HL-60/S4 treated with phorbol 12-myristate 13-acetate at 8.2 ng/mL for 4 days and 3 days (cell line): ENCODE results near the gene ADAM21.
"Not testable (repeated sequence)": the region's sequence is repeated elsewhere in the genome, so short reads cannot be mapped to it uniquely, and the experiment has no call there.

Source experiments
- in situ Hi-C: fragments of 300-500 bp; cut with MboI; formaldehyde crosslinking; loops from 2 replicates; pipeline ENCODE4 v1.15.0; 2022; ENCODE audit warnings: low sequenced_read_pairs

Gene ADAM21

GRCh38 chr14:70451874-70452273 lies at the start of gene ADAM21:
TSS of gene ADAM21 (plus strand) at chr14:70452174. CDS start at chr14:70457500, 5,326 bp downstream.
- in situ Hi-C loops: no loop called here

GRCh38 chr14:70403335-70403734 lies 48.6 kb upstream of the ADAM21 start:
- in situ Hi-C loops: not testable (repeated sequence)

GRCh38 chr14:70406216-70406615 lies 45.8 kb upstream of the ADAM21 start:
- in situ Hi-C loops: not testable (repeated sequence)

GRCh38 chr14:70407621-70408020 lies 44.4 kb upstream of the ADAM21 start:
- in situ Hi-C loops: no loop called here

- in situ Hi-C loops: no loop called here
Observed at GRCh38 chr14:70415788-70416187, 36.2 kb upstream of the ADAM21 start.

GRCh38 chr14:70416338-70416724 lies 35.6 kb upstream of the ADAM21 start:
- in situ Hi-C loops: no loop called here

GRCh38 chr14:70416725-70417349 lies 35.1 kb upstream of the ADAM21 start, which contains the start of gene SYNJ2BP:
TSS of gene SYNJ2BP (minus strand) at chr14:70417090. CDS start at chr14:70416963, 127 bp downstream.
- in situ Hi-C loops: no loop called here

- in situ Hi-C loops: not testable (repeated sequence)
Observed at GRCh38 chr14:70419270-70419931, 32.6 kb upstream of the ADAM21 start.

- in situ Hi-C loops: no loop called here
Observed at GRCh38 chr14:70422538-70422937, 29.4 kb upstream of the ADAM21 start.

- in situ Hi-C loops: no loop called here
Observed at GRCh38 chr14:70425354-70425753, 26.6 kb upstream of the ADAM21 start.

- in situ Hi-C loops: not testable (repeated sequence)
Observed at GRCh38 chr14:70426555-70426954, 25.4 kb upstream of the ADAM21 start.

GRCh38 chr14:70436867-70437266 lies 15.1 kb upstream of the ADAM21 start:
- in situ Hi-C loops: no loop called here

GRCh38 chr14:70441641-70442040 lies 10.3 kb upstream of the ADAM21 start:
- in situ Hi-C loops: no loop called here

GRCh38 chr14:70442750-70443149 lies 9.2 kb upstream of the ADAM21 start:
- in situ Hi-C loops: no loop called here

GRCh38 chr14:70448633-70449340 lies 3.2 kb upstream of the ADAM21 start:
- in situ Hi-C loops: no loop called here

GRCh38 chr14:70454731-70455130 lies 2.8 kb downstream of the ADAM21 start:
- in situ Hi-C loops: no loop called here

- in situ Hi-C loops: no loop called here
Observed at GRCh38 chr14:70468731-70469130, 16.8 kb downstream of the ADAM21 start.

GRCh38 chr14:70470863-70471563 lies 19.0 kb downstream of the ADAM21 start:
- in situ Hi-C loops: not testable (repeated sequence)

- in situ Hi-C loops: no loop called here
Observed at GRCh38 chr14:70472253-70473159, 20.5 kb downstream of the ADAM21 start.

GRCh38 chr14:70473825-70474224 lies 21.9 kb downstream of the ADAM21 start:
- in situ Hi-C loops: no loop called here
